GM21717 (cell line): Measurements from ENCODE around the gene SARNP.
"Not testable (repeated sequence)": the region's sequence is repeated elsewhere in the genome, so short reads cannot be mapped to it uniquely, and the experiment has no call there.

Experiments used
- ATAC-seq: cut with Tn5 transposase; IDR thresholded peaks from one replicate; pipeline ENCODE4 v1.9.1; 2021; ENCODE audit warnings: mild to moderate bottlenecking, moderate library complexity; ENCODE audit not compliant: unreplicated experiment

SARNP gene, protein sequence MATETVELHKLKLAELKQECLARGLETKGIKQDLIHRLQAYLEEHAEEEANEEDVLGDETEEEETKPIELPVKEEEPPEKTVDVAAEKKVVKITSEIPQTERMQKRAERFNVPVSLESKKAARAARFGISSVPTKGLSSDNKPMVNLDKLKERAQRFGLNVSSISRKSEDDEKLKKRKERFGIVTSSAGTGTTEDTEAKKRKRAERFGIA

DNA sequence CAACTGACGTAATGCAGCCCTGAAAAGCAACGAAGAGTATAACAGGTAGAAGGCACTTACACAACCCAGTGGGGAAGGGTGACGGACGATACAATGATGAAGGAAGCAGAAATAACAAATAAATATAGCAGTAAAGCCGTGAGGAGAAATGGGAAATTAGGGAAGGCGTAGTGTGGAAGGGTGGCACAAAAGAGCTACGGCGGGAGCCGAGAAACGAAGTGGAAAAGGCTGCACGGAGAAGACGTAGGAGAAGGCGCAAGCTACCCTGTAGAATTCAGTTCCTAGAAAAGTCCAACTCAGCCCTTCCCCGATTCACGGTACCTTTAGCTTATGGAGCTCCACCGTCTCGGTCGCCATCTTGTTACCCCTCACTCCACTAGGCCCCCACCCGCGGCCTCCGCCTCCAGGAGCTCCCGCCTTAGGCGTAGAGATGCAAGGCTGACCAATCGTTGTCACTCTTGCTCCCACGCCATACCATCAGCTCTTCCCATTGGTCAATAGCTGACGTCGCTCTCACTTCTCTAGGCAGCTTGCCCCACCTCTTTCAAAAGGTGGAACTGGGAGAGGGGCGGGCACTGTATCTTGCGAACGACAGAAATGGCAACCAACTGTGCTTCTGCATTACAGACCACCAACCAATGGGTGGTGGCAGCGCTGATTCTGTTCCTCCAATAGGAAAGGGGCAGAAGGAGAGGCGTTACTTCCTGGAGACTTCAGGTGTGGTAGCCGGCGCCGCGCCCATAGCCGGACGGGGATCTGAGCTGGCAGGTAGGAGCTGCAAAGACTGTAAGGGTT lies at the start of gene SARNP, which contains the start of gene ORMDL2:
TSS of gene SARNP (minus strand) at position 380 of the 795 bp plus-strand sequence. CDS start at position 357, 23 bp downstream.
TSS of gene ORMDL2 (plus strand) at position 697 of the 795 bp plus-strand sequence. CDS start 959 bp downstream, outside the sequence.
- peak; percentile 97 for ATAC-seq

DNA sequence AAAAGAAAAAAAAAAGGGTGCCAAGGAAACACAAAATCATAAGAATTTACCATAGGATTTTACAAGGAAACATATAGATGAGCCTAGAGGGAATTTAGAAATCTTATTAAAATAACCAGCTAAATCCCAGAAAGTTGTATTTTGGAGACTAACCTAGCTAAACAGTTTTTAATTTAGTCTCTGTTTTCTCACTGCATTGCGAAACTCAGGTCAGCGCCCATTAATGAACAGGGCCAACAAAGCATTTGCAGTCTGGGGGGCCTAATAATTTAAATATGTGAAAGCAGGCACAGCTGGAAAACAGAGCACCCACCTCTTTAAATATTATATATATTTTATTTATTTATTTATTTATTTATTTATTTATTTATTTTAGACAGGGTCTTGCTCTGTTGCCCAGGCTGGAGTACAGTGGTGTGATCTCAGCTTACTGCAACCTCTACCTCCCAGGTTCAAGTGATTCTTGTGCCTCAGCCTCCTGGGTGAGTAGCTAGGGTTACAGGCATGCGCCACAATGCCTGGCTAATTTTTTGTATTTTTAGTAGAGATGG lies 49.0 kb upstream of the SARNP start:
- ATAC-seq, result not testable (repeated sequence)

DNA sequence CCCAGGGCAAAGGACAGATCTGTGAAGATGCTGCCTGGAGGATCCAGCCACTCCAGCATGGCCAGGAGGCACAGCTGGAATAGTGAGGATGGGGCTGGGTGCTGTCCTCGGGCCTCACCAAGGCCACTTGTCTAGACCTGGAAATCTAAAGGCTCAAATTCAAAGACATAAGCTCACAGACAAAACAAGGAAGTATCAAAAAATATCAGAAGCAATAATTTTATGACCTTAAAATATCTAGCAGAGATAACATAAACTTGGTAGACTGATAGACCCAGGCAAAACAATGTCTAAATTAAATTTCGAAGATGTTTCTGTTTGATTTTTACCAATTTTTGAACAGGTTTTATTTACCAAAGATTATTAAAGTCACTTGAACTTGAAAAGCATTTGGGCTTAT lies 47.8 kb upstream of the SARNP start:
- no peak for ATAC-seq

DNA sequence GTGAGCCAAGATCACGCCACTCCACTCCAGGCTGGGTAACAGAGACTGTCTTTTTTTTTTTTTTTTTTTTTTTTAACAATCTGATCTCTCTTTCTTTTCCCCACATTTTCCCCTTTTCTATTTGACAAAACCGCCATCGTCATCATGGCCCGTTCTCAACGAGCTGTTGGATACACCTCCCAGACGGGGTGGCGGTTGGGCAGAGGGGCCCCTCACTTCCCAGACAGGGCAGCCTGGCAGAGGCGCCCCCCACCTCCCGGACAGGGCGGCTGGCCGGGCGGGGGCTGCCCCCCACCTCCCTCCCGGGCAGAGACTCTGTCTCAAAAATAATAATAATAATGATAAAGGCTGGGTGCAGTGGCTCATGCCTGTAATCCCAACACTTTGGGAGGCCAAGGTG lies 45.4 kb upstream of the SARNP start:
- ATAC-seq, result not testable (repeated sequence)

DNA sequence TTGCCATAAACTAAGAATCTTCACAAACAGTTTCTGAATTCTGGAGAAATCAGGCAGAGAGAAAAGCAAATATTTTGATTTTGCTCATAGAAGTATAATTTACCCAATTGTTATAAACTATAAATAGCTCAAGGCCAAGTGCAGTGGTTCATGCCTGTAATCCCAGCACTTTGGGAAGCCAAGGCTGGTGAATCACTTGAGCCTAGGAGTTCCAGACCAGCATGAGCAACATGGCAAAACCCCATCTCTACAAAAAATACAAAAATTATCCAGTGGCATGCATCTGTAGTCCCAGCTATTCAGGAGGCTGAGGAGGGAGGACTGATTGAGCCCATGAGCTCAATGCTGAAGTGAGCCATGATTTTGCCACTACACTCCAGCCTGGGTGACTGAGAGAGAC lies 44.8 kb upstream of the SARNP start:
- ATAC-seq, result no peak

DNA sequence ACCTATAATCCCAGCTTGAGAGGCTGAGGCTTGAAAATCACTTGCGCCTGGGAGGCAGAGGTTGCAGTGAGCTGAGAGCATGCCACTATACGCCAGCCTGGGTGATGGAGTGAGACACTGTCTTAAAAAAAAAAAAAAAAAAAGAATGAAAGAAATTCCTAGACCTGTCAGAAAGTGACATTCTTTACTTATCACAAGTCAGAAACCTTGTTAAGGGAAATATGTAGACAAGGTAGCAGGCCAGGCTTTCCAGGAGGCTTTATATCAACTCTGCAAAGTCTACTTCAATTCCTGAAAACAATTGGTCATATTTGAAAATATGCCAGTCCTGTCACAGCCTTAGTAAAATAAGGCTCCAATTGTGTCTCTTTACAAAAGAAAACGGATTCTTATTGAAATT lies 44.3 kb upstream of the SARNP start:
- ATAC-seq, result no peak

DNA sequence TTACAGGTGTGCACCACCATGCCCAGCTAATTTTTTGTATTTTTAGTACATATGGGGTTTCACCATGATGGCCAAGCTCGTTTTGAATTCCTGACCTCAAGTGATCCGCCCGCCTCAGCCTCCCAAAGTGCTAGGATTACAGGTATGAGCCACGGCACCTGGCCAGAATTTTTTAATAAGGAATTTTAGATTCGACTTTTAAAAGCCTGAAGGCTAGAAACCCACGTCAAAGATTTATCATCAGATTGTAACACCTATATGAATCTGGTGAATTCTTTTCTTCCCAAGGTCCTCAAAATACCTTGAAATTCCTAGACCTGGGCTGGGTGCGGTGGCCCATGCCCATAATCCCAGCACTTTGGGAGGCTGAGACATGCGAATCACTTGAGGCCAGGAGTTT lies 43.9 kb upstream of the SARNP start:
- ATAC-seq, result no peak

DNA sequence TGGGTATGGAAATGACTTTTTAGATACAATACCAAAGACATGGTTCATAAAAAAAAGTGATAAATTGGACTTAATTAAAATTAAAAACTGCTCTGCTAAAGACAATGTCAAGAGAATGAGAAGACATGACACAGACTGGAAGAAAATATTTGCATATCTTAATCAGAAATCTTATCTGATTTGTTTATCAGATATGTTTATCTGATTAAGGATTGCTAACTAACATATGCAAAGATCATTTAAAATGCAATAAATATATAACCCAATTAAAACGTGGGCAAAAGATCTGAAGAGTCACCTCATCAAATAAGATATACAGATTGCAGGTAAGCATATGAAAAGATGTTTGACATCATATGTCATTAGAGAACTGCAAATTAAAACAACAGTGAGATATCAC lies 35.2 kb upstream of the SARNP start:
- ATAC-seq, result no peak

DNA sequence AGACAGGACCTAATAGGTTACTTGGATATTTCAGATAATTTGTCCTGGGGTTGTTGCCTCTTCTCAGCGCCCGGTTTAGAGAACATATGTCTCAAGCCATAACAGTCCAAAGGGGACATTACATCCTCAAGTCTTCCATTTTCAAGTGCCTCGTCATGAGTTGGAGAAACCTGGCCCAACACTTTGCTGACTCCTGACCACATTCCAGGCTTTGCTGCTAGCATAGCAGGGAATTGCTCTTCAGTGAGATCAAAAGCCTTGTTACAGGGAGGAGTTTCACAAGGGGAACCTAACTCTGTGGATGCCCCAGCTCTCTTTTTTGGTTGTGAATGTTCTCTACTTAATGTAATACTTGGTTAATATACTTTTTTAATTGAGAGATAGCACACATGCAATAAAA lies 33.4 kb upstream of the SARNP start:
- ATAC-seq, result no peak

DNA sequence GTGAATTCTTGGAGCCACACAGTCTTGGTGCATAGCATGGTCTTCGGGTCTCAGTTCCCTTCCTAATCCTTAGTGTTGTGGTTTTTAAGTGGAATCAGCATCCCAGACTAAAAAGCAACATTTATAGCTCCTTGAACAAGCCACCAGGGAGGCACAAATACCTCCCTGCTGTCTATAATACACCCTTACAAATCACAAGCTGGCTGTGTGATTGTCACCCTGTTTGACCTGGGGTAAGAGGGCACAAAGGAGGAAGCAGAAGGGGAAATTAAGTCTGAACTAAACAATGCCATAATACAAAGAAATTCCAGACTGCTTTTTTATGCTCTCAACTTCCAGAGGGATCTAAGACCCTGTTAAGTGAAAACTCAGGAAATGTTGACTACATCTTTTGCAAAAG lies 32.9 kb upstream of the SARNP start:
- no peak for ATAC-seq

DNA sequence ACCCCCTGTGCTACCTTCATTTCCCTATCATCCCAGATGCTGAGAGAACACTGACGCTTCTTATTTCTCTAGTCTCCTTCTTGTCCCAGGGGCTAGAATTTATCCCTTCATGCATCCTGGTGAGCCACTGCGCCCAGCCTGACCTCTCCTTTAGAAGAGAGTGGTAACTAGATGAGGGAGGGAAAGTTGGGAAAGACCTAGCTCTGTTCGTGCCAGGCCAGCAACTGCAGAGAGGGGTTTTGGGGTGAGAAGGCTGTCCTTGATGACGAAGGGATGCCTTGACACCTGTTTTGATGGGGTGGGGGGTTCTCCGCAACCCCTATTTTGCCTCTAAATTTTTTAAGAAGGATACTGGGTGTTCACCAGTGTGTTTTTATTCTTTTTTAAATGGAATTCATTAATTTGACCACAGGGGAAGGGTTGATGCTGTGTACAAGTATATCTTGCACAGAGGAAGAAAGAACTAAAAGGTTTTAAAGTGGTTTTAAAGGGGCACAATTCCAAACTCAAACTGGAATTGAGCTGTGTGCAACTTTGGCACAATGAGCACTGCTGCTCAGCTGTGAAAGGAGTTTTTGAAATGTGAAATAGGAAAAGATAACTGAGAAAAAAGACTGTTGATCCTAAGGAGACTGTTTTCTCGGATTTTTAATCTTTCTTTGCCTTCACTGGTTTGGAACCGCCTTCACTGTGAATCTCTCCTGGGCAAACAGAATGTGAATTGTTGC lies 32.3 kb upstream of the SARNP start:
- no peak for ATAC-seq

DNA sequence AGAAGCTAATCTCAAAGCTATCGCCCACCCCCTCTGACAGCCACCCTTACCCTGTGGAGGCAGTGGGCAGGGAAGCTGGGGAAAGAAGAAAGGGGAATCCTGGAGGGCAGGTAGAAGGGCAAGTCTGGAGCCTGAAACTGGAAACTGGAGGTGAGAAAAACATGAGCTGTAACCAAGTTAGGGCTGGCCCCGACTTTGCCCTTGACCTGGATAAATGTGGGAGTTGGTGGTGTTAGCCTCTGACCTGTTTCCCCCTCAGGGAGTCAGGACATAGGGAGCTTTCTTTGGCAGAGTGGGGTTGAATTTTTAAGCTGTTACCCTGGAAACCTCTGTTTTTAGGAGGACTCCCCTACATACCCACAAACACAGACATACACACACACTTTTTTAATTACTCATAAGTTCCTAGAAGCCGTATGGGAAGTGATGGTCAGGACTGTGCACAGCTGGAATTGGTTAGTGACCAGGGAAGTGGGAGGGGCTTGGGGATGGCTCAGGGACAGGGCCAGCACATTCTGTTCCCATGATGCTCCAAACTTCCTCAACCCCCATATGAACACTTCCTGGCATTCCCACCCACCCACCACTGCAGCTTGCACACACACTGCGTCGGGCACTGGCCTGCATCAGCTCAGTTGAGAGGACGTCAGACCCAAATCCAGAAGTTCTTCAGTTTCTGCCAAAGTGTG lies 30.2 kb upstream of the SARNP start:
- no peak for ATAC-seq

DNA sequence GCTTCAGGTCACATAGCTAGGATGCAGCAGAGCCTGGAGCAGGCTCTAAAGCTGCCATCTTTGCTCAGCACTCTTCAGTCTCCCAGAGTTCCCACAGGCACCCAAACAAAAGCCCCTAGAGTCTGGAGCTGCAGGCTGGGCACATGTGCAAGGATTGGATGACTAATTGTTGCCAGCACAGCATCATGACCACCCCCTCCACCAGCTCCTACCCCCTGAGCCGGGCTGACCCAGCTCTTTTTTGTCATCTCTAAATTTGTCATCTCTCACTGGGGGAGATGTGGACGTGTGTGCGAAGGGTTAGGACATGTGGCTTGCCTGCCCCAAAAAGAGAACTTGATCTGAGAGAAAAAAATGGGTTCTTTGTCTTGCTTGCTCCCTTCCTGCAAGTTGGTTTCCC lies 29.5 kb upstream of the SARNP start:
- ATAC-seq, result no peak

DNA sequence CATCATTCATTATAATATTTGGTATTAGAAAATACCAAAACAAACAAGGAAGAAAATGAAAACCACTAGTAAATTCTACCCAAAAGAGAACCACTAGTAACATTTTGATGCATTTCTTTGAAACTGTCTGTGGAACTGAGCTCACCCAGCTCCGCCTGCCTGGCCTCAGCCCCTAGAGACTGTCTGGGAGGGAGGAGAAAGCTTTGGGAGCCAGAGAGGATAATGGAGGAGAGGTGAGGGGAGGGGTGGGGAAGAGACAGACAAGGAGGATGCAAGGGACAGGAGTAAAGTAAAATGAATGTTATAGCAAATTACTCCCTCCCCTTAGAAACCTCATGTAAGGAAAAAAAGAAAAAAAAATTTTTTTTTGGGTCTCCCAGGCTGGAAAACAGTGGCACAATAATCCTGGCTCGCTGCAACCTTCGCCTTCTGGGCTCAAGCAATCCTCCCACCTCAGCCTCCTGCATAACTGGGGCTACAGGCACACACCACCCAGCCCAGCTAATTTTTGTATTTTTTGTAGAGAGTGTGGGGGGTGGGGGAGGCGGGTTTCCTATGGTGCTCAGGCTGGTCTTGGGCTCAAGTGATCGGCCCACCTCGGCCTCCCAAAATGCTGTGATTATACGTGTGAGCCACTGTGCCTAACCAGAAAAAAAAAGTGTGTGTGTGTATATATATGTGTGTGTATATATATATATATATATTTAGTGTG lies 28.4 kb upstream of the SARNP start:
- no peak for ATAC-seq

DNA sequence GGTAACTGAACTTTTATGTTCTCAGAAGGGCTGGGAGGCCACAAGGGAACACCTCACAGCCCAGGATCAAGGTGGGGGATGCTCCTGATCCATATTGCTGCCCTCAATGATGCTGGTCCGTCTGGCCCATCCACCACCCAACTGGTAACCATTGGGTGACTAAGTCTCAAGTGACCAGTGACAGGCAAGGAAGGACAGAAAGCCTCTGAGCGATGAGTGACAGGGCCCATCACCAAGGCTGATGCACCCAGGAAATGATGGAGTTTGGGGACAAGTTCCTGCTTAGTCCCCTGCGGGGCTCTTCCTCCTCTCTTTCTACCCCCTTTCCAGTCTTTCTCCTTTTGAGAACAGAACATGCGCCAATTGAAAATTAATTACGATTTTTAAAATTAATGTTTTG lies 27.8 kb upstream of the SARNP start:
- ATAC-seq, result no peak

DNA sequence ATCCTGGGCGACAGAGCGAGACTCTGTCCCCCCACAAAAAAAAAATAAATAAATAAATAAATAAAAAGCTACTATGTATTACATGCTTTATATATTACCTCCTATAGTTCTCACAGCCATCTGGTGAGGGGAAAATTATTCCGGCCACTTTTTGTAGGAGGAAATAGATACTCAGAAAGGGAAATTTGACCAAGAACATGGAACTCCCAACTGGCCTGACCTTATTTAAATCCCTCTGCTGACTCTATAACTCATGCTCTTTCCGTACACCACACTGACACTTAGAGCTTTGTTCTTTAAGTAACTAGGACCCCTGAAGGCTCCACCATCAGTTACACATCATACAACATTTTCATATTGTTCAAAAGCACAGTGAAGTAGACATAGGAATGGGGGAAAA lies 27.4 kb upstream of the SARNP start:
- ATAC-seq, result no peak

DNA sequence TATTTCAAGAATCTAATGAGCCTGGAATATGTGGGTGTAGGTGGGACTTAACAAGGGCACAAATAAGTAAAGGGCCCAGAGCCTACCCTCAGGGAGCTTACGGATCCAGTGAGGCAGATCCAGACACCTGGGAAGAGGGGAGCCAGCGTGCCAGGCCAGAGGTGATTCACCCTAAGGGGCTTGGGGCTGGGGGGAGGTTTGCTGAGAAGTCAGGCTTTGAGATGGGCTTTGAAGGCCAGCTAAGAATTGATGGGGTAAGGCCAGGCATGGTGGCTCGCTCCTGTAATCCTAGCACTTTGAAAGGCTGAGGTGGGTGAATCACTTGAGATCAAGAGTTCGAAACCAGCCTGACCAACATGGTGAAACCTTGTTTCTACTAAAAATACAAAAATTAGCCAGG lies 25.9 kb upstream of the SARNP start:
- no peak for ATAC-seq

DNA sequence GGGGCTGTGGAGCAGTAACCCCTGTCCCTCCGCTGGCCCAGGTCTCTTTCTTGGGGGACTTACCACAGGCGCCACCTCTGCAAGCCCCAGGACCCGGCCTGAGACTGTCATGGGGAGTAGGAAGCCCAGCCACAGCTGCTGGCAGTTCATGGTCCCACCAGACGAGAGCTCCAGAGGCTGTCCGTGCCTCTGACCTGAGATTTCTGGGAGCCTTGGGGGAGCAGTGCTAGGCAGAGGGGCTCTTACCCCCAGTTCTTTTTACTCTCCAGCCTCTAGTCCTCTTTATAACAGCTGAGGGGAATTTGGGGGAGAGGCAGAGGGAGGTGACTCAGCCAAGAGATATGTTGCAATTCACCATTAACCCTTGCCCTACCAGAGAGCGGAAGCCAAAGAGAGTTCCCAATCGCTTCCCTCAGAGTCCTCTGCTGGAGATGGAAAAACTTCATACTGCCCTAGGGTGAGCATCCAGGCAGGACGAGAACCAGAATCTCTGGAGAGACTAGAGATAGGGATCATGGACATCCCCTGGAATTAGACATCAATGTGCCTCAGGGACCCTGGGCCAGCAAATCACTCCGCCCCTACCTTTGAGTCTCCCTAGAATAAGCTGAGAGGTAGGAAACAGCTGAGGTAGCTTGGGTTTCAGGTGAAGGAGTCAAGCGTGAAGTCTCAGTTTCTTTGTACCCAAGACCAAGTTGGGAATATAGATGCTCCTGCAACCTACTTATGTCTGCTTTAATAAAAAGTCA lies 25.3 kb upstream of the SARNP start, which contains the start of gene MMP19:
TSS of gene MMP19 (minus strand) at position 256 of the 749 bp plus-strand sequence. CDS start at position 150, 106 bp downstream.
- no peak for ATAC-seq

DNA sequence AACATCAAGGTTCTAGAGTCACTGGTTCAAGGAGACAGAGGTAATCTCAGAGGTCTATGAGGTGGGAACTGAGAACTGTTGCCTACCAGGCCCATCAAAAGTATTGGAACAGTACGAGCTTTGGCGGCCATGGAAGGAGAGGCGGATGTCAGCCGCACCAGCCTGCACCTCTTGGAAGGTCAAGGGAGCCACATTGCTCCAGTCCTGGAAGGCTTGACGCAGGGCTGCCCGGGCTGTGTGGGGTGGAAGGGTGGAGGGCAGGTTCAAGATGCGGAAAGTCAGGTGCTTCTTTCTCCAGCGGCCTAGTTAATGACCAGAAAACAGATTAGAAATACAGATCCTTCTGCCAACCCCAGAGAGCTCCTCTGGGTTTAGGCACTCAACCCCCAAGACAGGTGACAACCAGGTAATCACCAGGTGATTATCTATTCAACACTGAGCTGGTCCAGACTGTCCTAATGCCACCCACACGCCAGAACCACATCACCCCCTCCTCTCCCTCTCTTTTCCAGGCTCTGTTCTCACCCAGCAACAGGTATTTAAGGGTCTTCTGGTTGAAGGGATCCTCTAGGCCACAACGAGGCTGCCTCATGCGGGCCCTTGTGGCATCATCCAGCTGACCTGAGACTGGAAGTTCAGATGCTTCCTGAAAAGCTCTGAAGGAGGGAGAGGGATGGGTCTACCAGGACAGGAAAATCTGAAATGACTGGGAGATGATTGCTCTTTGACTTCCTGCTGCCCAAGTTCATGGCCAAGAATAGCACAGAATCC lies 23.2 kb upstream of the SARNP start:
- ATAC-seq, result no peak
